H9 (cell line): ENCODE data around the gene INSR. TPM values are rescaled to one million over a fixed set of nuclear protein-coding genes. Genes with fewer than 3 reads are reported as not detected.
A peak's percentile ranks its signal among the peaks of the same experiment; 100 is the strongest.

Experiments used
- DNase-seq: peaks from one replicate; pipeline ENCODE4 v3.0.0-alpha.2; 2017
- H2AFZ ChIP-seq: one replicate; pipeline ENCODE4 v1.6.1; 2013; ENCODE audit warnings: mild to moderate bottlenecking, low read length, control low read depth, moderate library complexity
- H2AK5ac ChIP-seq: 2 replicates; pipeline ENCODE4 v1.6.1; 2013; ENCODE audit warnings: low read length, control low read depth, mixed read lengths; ENCODE audit not compliant: insufficient read length
- H2BK120ac ChIP-seq: one replicate; pipeline ENCODE4 v1.6.1; 2013; ENCODE audit warnings: low read depth, mild to moderate bottlenecking, low read length, control low read depth, inconsistent platforms; ENCODE audit not compliant: poor library complexity, severe bottlenecking
- H2BK12ac ChIP-seq: 2 replicates; pipeline ENCODE4 v1.6.1; 2013; ENCODE audit warnings: low read length, control low read depth, mixed read lengths, low read depth; ENCODE audit not compliant: insufficient read length
- H2BK15ac ChIP-seq: 2 replicates; pipeline ENCODE4 v1.6.1; 2013; ENCODE audit warnings: low read depth, low read length, control low read depth
- H2BK20ac ChIP-seq: one replicate; pipeline ENCODE4 v1.6.1; 2013; ENCODE audit warnings: low read depth, mild to moderate bottlenecking, low read length, control low read depth, inconsistent platforms; ENCODE audit not compliant: poor library complexity, severe bottlenecking
- H2BK5ac ChIP-seq: 2 replicates; pipeline ENCODE4 v1.6.1; 2013; ENCODE audit warnings: low read length, control low read depth, mixed read lengths; ENCODE audit not compliant: insufficient read length
- H3K14ac ChIP-seq: 2 replicates; pipeline ENCODE4 v1.6.1; 2013; ENCODE audit warnings: low read length, control low read depth; ENCODE audit not compliant: insufficient read depth
- H3K18ac ChIP-seq: 2 replicates; pipeline ENCODE4 v1.6.1; 2013; ENCODE audit warnings: low read depth, mild to moderate bottlenecking, mixed read lengths, low read length, control low read depth; ENCODE audit not compliant: insufficient read length
- H3K23ac ChIP-seq: 2 replicates; pipeline ENCODE4 v1.6.1; 2013; ENCODE audit warnings: low read length, control low read depth, mixed read lengths, low read depth; ENCODE audit not compliant: insufficient read length
- H3K23me2 ChIP-seq: 2 replicates; pipeline ENCODE4 v1.6.1; 2013; ENCODE audit warnings: low read depth, mild to moderate bottlenecking, mixed read lengths, low read length, control low read depth; ENCODE audit not compliant: insufficient read length, poor library complexity, severe bottlenecking
- H3K27ac ChIP-seq: 2 replicates; pipeline ENCODE4 v1.5.1; 2013; ENCODE audit warnings: low read length, control low read depth, mixed read lengths, low read depth; ENCODE audit not compliant: insufficient read length
- H3K27me3 ChIP-seq: 2 replicates; pipeline ENCODE4 v1.6.1; 2013; ENCODE audit warnings: low read length, control low read depth, inconsistent platforms; ENCODE audit not compliant: insufficient read depth
- H3K4ac ChIP-seq: 2 replicates; pipeline ENCODE4 v1.6.1; 2013; ENCODE audit warnings: low read depth, mild to moderate bottlenecking, control low read depth, inconsistent platforms, low read length, moderate library complexity
- H3K4me1 ChIP-seq: 2 replicates; pipeline ENCODE4 v1.6.1; 2013; ENCODE audit warnings: low read length, control low read depth, inconsistent platforms; ENCODE audit not compliant: insufficient read depth
- H3K4me2 ChIP-seq: 2 replicates; pipeline ENCODE4 v1.6.1; 2013; ENCODE audit warnings: low read length, control low read depth, mixed read lengths; ENCODE audit not compliant: insufficient read length, insufficient read depth
- H3K56ac ChIP-seq: 2 replicates; pipeline ENCODE4 v1.6.1; 2013; ENCODE audit warnings: low read depth, mild to moderate bottlenecking, mixed read lengths, low read length, control low read depth; ENCODE audit not compliant: insufficient read length
- H3K79me1 ChIP-seq: 2 replicates; pipeline ENCODE4 v1.6.1; 2013; ENCODE audit warnings: low read depth, mild to moderate bottlenecking, moderate library complexity, low read length, control low read depth, inconsistent platforms; ENCODE audit not compliant: insufficient read depth, poor library complexity, severe bottlenecking
- H3K79me2 ChIP-seq: 2 replicates; pipeline ENCODE4 v1.6.1; 2013; ENCODE audit warnings: low read length, control low read depth, inconsistent platforms; ENCODE audit not compliant: insufficient read depth
- H3K9ac ChIP-seq: 2 replicates; pipeline ENCODE4 v1.6.1; 2013; ENCODE audit warnings: low read length, control low read depth, mixed read lengths; ENCODE audit not compliant: insufficient read length; ENCODE audit errors: extremely low read depth
- H3K9me3 ChIP-seq: one replicate; pipeline ENCODE4 v1.6.1; 2013; ENCODE audit warnings: low read depth, low read length, inconsistent platforms; ENCODE audit not compliant: control insufficient read depth
- H3T11ph ChIP-seq: one replicate; pipeline ENCODE4 v1.6.1; 2013; ENCODE audit warnings: mild to moderate bottlenecking, low read length, control low read depth, inconsistent platforms
- H4K20me1 ChIP-seq: one replicate; pipeline ENCODE4 v1.6.1; 2013; ENCODE audit not compliant: control insufficient read depth, insufficient read length, insufficient read depth
- H4K5ac ChIP-seq: 2 replicates; pipeline ENCODE4 v1.6.1; 2013; ENCODE audit warnings: low read depth, mild to moderate bottlenecking, mixed read lengths, low read length, control low read depth; ENCODE audit not compliant: insufficient read length
- H4K8ac ChIP-seq: replicated peaks from 2 replicates; pipeline ENCODE4 v1.6.1; 2013; ENCODE audit warnings: low read length, control low read depth, mixed read lengths, low read depth; ENCODE audit not compliant: insufficient read length
- H4K91ac ChIP-seq: 2 replicates; pipeline ENCODE4 v1.6.1; 2013; ENCODE audit warnings: low read depth, mild to moderate bottlenecking, moderate library complexity, mixed read lengths, low read length, control low read depth; ENCODE audit not compliant: insufficient read length
- H3K27ac Mint-ChIP-seq, 3 experiments: 2 replicates in 2 of 3; 3 replicates in 1 of 3; pipeline ENCODE4 v1.8.0; 2020 to 2021; ENCODE audit warnings: mixed read lengths in 3 of 3, mild to moderate bottlenecking in 1 of 3, moderate library complexity in 1 of 3
- H3K27me3 Mint-ChIP-seq: 2 replicates; pipeline ENCODE4 v1.8.0; 2021; ENCODE audit warnings: low read depth, mild to moderate bottlenecking, moderate library complexity, mixed read lengths
- H3K36me3 Mint-ChIP-seq, 3 experiments: 2 replicates in 2 of 3; 3 replicates in 1 of 3; pipeline ENCODE4 v1.8.0; 2020 to 2021; ENCODE audit warnings: low read depth in 3 of 3, mixed read lengths in 3 of 3; ENCODE audit not compliant: insufficient read depth in 1 of 3
- H3K4me1 Mint-ChIP-seq, 2 experiments: 2 replicates each; pipeline ENCODE4 v1.8.0; 2020; ENCODE audit warnings: mixed read lengths in 2 of 2
- H3K4me3 Mint-ChIP-seq, 2 experiments: 2 replicates in 1 of 2; 3 replicates in 1 of 2; pipeline ENCODE4 v1.8.0; 2020 to 2021; ENCODE audit warnings: mild to moderate bottlenecking in 2 of 2, mixed read lengths in 2 of 2, moderate library complexity in 1 of 2
- H3K9me3 Mint-ChIP-seq, 2 experiments: 2 replicates in 1 of 2; 3 replicates in 1 of 2; pipeline ENCODE4 v1.8.0; 2020; ENCODE audit warnings: mild to moderate bottlenecking in 2 of 2, mixed read lengths in 2 of 2, moderate library complexity in 1 of 2
- CTCF ChIP-seq: fragments of 200-600 bp; sonication (generic); conservative IDR thresholded peaks from 3 replicates; pipeline ENCODE4 v1.8.0; 2021; ENCODE audit warnings: antibody characterized with exemption, mild to moderate bottlenecking
- WGBS: extraction: QIAGEN DNeasy Blood & Tissue Kit; methylation state at CpG from one replicate; pipeline ENCODE4 v1.1.7; 2013; ENCODE audit warnings: missing lambda C conversion rate, low lambda C conversion rate, mixed read lengths; ENCODE audit not compliant: insufficient read length; ENCODE audit errors: extremely low coverage; 5-methylcytosine and 5-hydroxymethylcytosine counted together
- total RNA-seq: library from RNA; stranded (reverse); gene quantifications from 2 replicates; pipeline ENCODE4 v1.2.1, GENCODE V29; 2021

The INSR gene
- total RNA-seq, 1 experiment from 2014 or later, result 39.8 TPM

- Histone ChIP-seq H3K4me1 (no peaks in the 10 kb centered on the region; the same call in none of the 2 replicates), H4K91ac (no peak overlapping the region), H2BK120ac (no peak overlapping the region), H3K23me2 (no peaks in the 10 kb centered on the region), H3K79me2 (no peaks in the 10 kb centered on the region), H3K79me1 (peaks cover 4% of the 10 kb centered on the region), H3K9ac (no peak overlapping the region), H3K4me2 (no peak overlapping the region), H2BK15ac (no peak overlapping the region), H2AK5ac (no peak overlapping the region), H2BK5ac (no peak overlapping the region), H4K20me1 (no peaks in the 10 kb centered on the region), H3T11ph (no peak overlapping the region), H2BK12ac (no peak overlapping the region), H3K14ac (no peak overlapping the region), H2AFZ (no peak overlapping the region), H4K5ac (no peak overlapping the region), H3K4ac (no peak overlapping the region), H3K27me3 (no peaks in the 10 kb centered on the region), H3K23ac (no peak overlapping the region), H3K9me3 (no peaks in the 10 kb centered on the region), H3K56ac (no peak overlapping the region), H4K8ac (no peak overlapping the region), H3K27ac (no peak overlapping the region), H3K18ac (no peak overlapping the region), H2BK20ac (no peak overlapping the region)
- no peak for TF ChIP-seq CTCF
- DNase-seq, result no peak
- Mint-ChIP-seq H3K9me3 (no peaks in the 10 kb centered on the region), H3K27me3 (no peaks in the 10 kb centered on the region), H3K4me3 (no peak overlapping the region), H3K4me1 (peaks cover 40 to 57% of the 10 kb centered on the region in 2 experiments), H3K27ac (peak overlapping the region in 2 of 3 experiments; percentile 8 to 74; a peak in 2 of 7 replicates), H3K36me3 (peaks cover 0 to 4% (median 2%) of the 10 kb centered on the region in 3 experiments; a peak in 3 of 7 replicates)
- no CpG with 5 or more reads among the region's 7 CpGs for WGBS
Measured at GRCh38 chr19:7215176-7215575, 79.0 kb downstream of the INSR start.
